GM21447 (cell line): ENCODE measurements around the gene RAN.

Experiments
- ATAC-seq: cut with Tn5 transposase; IDR thresholded peaks from one replicate; pipeline ENCODE4 v1.9.1; 2021; ENCODE audit not compliant: unreplicated experiment

Gene RAN

DNA sequence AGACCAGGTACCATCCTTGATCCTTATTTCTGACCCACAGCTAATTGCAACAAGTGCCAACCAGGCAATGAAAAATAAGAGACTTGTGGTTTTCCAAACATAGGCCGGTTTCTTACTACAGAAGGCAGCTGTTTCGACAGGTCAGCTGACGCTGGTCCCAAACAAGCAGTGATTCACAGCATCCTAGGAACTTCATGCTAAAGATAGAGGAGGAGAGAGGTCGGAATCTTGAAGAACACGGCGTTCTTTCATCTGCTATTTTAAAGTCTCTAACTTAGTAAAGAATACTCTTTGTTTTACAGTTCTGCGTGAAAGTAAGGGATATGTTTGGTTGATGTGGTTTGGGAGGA lies 53.8 kb downstream of the RAN start:
- ATAC-seq = no peak
